K562 (cell line): ENCODE results near the gene CNKSR2. TPM values are rescaled to one million over a fixed set of nuclear protein-coding genes. Genes with fewer than 3 reads are reported as not detected.

Experiments
- ATAC-seq: fragments of 200-7000 bp; cut with Tn5 transposase; 3 replicates; pipeline ENCODE4 v1.9.1; 2020; ENCODE audit warnings: moderate library complexity
- BruUV-seq: library from RNA; stranded (reverse); fragments of 400-500 nt; replicated peaks from 2 replicates; lab custom pipeline; 2021; lab: Mats Ljungman, UMichigan
- CTCF ChIA-PET: fragments of 300-600 bp; formaldehyde crosslinking; extraction: SDS; loops from one replicate; lab custom pipeline; 2021; ENCODE audit warnings: low intra/inter-chr PET ratio; lab: Yijun Ruan, JAX
- POLR2A ChIA-PET: fragments of 300-600, 350-650 bp; sonication (Branson Sonifier 250); formaldehyde crosslinking; extraction: SDS; loops from one replicate; lab custom pipeline; 2021; ENCODE audit warnings: antibody characterized with exemption, inconsistent platforms; lab: Yijun Ruan, JAX
- DNase-seq, 4 experiments: peaks; one replicate each; pipeline versions ENCODE4 v3.0.0 to v3.0.0-alpha.2; 2011 to 2018; ENCODE audit warnings: low spot score in 3 of 4, mixed read lengths in 3 of 4; ENCODE audit errors: extremely low read depth in 1 of 4
- FAIRE-seq: peaks from 2 replicates; lab custom pipeline; 2011; peaks lifted over from hg19 to GRCh38; lab: Jason Lieb, UNC
- H2AFZ ChIP-seq: 2 replicates; pipeline ENCODE4 v1.6.0; 2011; ENCODE audit warnings: low read depth, low read length, control low read depth, inconsistent platforms
- H3K27ac ChIP-seq: fragments of 200-600 bp; 3 replicates; pipeline ENCODE4 v1.8.0; 2011; ENCODE audit warnings: low read depth, mild to moderate bottlenecking, control low read depth, inconsistent platforms, low read length, moderate library complexity, mixed read lengths; ENCODE audit errors: extremely low read depth
- H3K27me3 ChIP-seq, 2 experiments: fragments of 300-600 bp in 1 of 2; 2 replicates in 1 of 2; 3 replicates in 1 of 2; pipeline versions ENCODE4 v1.6.0 to v1.8.0; 2011; ENCODE audit warnings: inconsistent platforms in 2 of 2, low read length in 2 of 2, mild to moderate bottlenecking in 1 of 2, mixed read lengths in 1 of 2, moderate library complexity in 1 of 2; ENCODE audit not compliant: control insufficient read depth in 2 of 2, insufficient read depth in 2 of 2
- H3K36me3 ChIP-seq: fragments of 300-600 bp; 3 replicates; pipeline ENCODE4 v1.8.0; 2011; ENCODE audit warnings: mild to moderate bottlenecking, low read length, inconsistent platforms; ENCODE audit not compliant: control insufficient read depth, insufficient read depth
- H3K4me1 ChIP-seq, 2 experiments: fragments of 200-600 bp in 1 of 2; replicated peaks in 1 of 2; 2 replicates in 1 of 2; 3 replicates in 1 of 2; pipeline versions ENCODE4 v1.5.1 to v1.8.0; 2011; ENCODE audit warnings: inconsistent platforms in 2 of 2, low read length in 2 of 2, mild to moderate bottlenecking in 1 of 2, mixed read lengths in 1 of 2, moderate library complexity in 1 of 2; ENCODE audit not compliant: control insufficient read depth in 2 of 2, insufficient read depth in 2 of 2
- H3K4me2 ChIP-seq: 2 replicates; pipeline ENCODE4 v1.6.1; 2011; ENCODE audit warnings: low read length, control low read depth, inconsistent platforms, mixed read lengths; ENCODE audit not compliant: insufficient read depth
- H3K4me3 ChIP-seq: fragments of 200-600 bp; sonication (generic), shearing (Covaris generic); 2 replicates; pipeline ENCODE4 v1.5.1; 2016; ENCODE audit warnings: control low read depth, inconsistent platforms
- H3K79me2 ChIP-seq: fragments of 200-600 bp; 3 replicates; pipeline ENCODE4 v1.8.0; 2011; ENCODE audit warnings: low read length, inconsistent platforms; ENCODE audit not compliant: control insufficient read depth, insufficient read depth
- H3K9ac ChIP-seq, 2 experiments: 2 replicates each; pipeline versions ENCODE4 v1.6.0 to v1.6.1; 2011; ENCODE audit warnings: low read depth in 2 of 2, low read length in 2 of 2, control low read depth in 1 of 2, inconsistent platforms in 1 of 2, mild to moderate bottlenecking in 1 of 2, mixed read lengths in 1 of 2; ENCODE audit not compliant: insufficient read depth in 1 of 2
- H3K9me1 ChIP-seq: one replicate; pipeline ENCODE4 v1.6.0; 2011; ENCODE audit warnings: inconsistent platforms, mild to moderate bottlenecking, low read length, moderate library complexity; ENCODE audit not compliant: control insufficient read depth, insufficient read depth
- H3K9me3 ChIP-seq: replicated peaks from 2 replicates; pipeline ENCODE4 v1.5.1; 2011; ENCODE audit warnings: low read depth, low read length, inconsistent platforms; ENCODE audit not compliant: control insufficient read depth, insufficient read depth
- H4K20me1 ChIP-seq: replicated peaks from 2 replicates; pipeline ENCODE4 v1.6.1; 2011; ENCODE audit warnings: low read length, inconsistent platforms, mixed read lengths; ENCODE audit not compliant: control insufficient read depth, insufficient read depth
- BRD9 ChIP-seq: fragments of 450-650 bp; IDR thresholded peaks from 2 replicates; pipeline ENCODE4 v1.6.1; 2018; ENCODE audit warnings: low read depth; ENCODE audit not compliant: partially characterized antibody
- HES1 ChIP-seq: fragments of 450-650 bp; IDR thresholded peaks from 2 replicates; pipeline ENCODE4 v1.6.1; 2016; ENCODE audit warnings: low read depth, mild to moderate bottlenecking, moderate library complexity
- RFX1 ChIP-seq: fragments of 450-650 bp; IDR thresholded peaks from 2 replicates; pipeline ENCODE4 v1.6.1; 2016; ENCODE audit warnings: mild to moderate bottlenecking, moderate library complexity
- SRSF9 ChIP-seq: fragments of 200-400 bp; formaldehyde crosslinking; IDR thresholded peaks from 2 replicates; pipeline ENCODE4 v1.6.1; 2017; ENCODE audit warnings: low read depth, low read length, borderline replicate concordance
- ZBTB11 ChIP-seq, 3 experiments: fragments of 200-800 bp in 1 of 3; fragments of 250-450 bp in 1 of 3; fragments of 450-650 bp in 1 of 3; sonication (Bioruptor Pico) in 1 of 3; sonication (Bioruptor generic) in 1 of 3; formaldehyde crosslinking in 1 of 3; IDR thresholded peaks; 2 replicates each; pipeline versions ENCODE4 v1.6.1 to v1.8.0; 2016 to 2022; ENCODE audit warnings: mild to moderate bottlenecking in 2 of 3, missing genetic modification characterization in 2 of 3, missing compliant biosample characterization in 1 of 3, moderate library complexity in 1 of 3
- WGBS: fragments of 100-300 bp; shearing (Covaris generic); methylation state at CpG from one replicate; pipeline ENCODE4 v1.1.6; 2016; ENCODE audit warnings: low coverage, mixed read lengths; ENCODE audit not compliant: insufficient coverage; ENCODE audit errors: missing lambda C conversion rate; 5-methylcytosine and 5-hydroxymethylcytosine counted together
- in situ Hi-C: fragments of 300-500 bp; cut with MboI; formaldehyde crosslinking; loops from 4 replicates; pipeline ENCODE4 v1.15.0; 2018; ENCODE audit warnings: inconsistent platforms, mixed read lengths
- intact Hi-C: fragments of 100-400 bp; cut with micrococcal nuclease; formaldehyde crosslinking; loops from 2 replicates; pipeline ENCODE4 v1.14.2; 2022
- polyA plus RNA-seq, 8 experiments: library from polyadenylated mRNA; depleted of rRNA in 4 of 8; stranded (reverse) in 5 of 8; unstranded in 3 of 8; fragments of >200 nt; fragmentation: Nextera tagmentation in 2 of 8; fragmentation: Illumina TruSeq in 1 of 8; extraction: Ambion mirVana in 2 of 8; extraction: Trizol in 1 of 8; gene quantifications; 2 replicates each; pipeline versions ENCODE4 v1.2.1 to v1.2.3, GENCODE V29; 2011 to 2014; ENCODE audit warnings: inconsistent platforms in 1 of 8, missing spikeins in 1 of 8
- total RNA-seq, 7 experiments: library from RNA; depleted of rRNA in 6 of 7; stranded (reverse); fragments of >200 nt in 6 of 7; fragmentation: Illumina TruSeq in 2 of 7; extraction: Trizol in 2 of 7; gene quantifications; 2 replicates each; pipeline versions ENCODE4 v1.2.1 to v1.2.3, GENCODE V29; 2011 to 2021; ENCODE audit warnings: low replicate concordance in 1 of 7

CNKSR2 gene
- total and polyA plus RNA-seq, 9 of the 15 experiments (the other 6 are each of a cell fraction or from before 2014, with no cell fraction given) = not detected

- CTCF ChIA-PET = no interaction called here
- Histone ChIP-seq H4K20me1 (no peaks in the 10 kb centered on the region), H3K4me2 (no peak overlapping the region), H3K36me3 (no peaks in the 10 kb centered on the region), H3K79me2 (no peaks in the 10 kb centered on the region), H3K9me3 (no peaks in the 10 kb centered on the region), H3K4me3 (no peak overlapping the region), H3K9ac (no peak overlapping the region), H3K27ac (no peak overlapping the region), H3K27me3 (no peaks in the 10 kb centered on the region), H2AFZ (no peak overlapping the region), H3K9me1 (no peaks in the 10 kb centered on the region), H3K4me1 (no peaks in the 10 kb centered on the region)
- BruUV-seq = no TSS peak
- no peak for FAIRE-seq
- in situ Hi-C loops (no loop called here), intact Hi-C loops (no loop called here)
- no peak for TF ChIP-seq HES1
- TF ChIP-seq SRSF9 = no peak
- no peak for TF ChIP-seq BRD9
- POLR2A ChIA-PET = no interaction called here
- no peak for ATAC-seq
- DNase-seq = no peak
These were observed 249.7 kb downstream of the CNKSR2 start for GRCh38 chrX:21623778-21624501.

GRCh38 chrX:21632027-21632426 is 257.8 kb downstream of the CNKSR2 start:
- Histone ChIP-seq H3K36me3 (no peaks in the 10 kb centered on the region), H3K4me2 (no peak overlapping the region), H4K20me1 (no peaks in the 10 kb centered on the region), H3K9me3 (no peaks in the 10 kb centered on the region), H3K9me1 (no peaks in the 10 kb centered on the region), H3K4me1 (no peaks in the 10 kb centered on the region), H3K27me3 (no peaks in the 10 kb centered on the region)
- 0% methylated on average over 2 of the region's 2 CpGs for WGBS
- no peak for DNase-seq
- no peak for FAIRE-seq
- in situ Hi-C loops = no loop called here
- TF ChIP-seq RFX1 (peak; percentile 51), ZBTB11 (CRISPR knock-in tag; IDR thresholded peaks at IDR 0.05) (no peak)
- TF ChIP-seq, all 486 proteins: peak for 1
- no peak for ATAC-seq
- Histone ChIP-seq H3K9ac (no peak overlapping the region), H3K79me2 (no peaks in the 10 kb centered on the region), H2AFZ (no peak overlapping the region), H3K27ac (no peak overlapping the region), H3K4me3 (no peak overlapping the region)
- CTCF ChIA-PET = no interaction called here
- POLR2A ChIA-PET = no interaction called here
- intact Hi-C loops = no loop called here
- no TSS peak for BruUV-seq
